WTC11 (cell line): ENCODE results near the gene ARFIP1.

Experiments used
- CREB1 ChIP-seq: sonication (generic); formaldehyde crosslinking; IDR thresholded peaks from 2 replicates; pipeline ENCODE4 v1.8.0; 2023; ENCODE audit warnings: mild to moderate bottlenecking, missing genetic modification reagents
- CREM ChIP-seq: sonication (generic); formaldehyde crosslinking; IDR thresholded peaks from 2 replicates; pipeline ENCODE4 v1.8.1; 2022; ENCODE audit warnings: mild to moderate bottlenecking, missing genetic modification reagents, moderate library complexity
- FOXK1 ChIP-seq: sonication (generic); formaldehyde crosslinking; IDR thresholded peaks from 2 replicates; pipeline ENCODE4 v1.8.0; 2022; ENCODE audit warnings: mild to moderate bottlenecking, moderate library complexity, missing genetic modification reagents
- NFYB ChIP-seq: sonication (generic); formaldehyde crosslinking; conservative IDR thresholded peaks from 2 replicates; pipeline ENCODE4 v1.8.0; 2022; ENCODE audit warnings: low read depth, missing genetic modification reagents
- ZNF219 ChIP-seq: sonication (generic); formaldehyde crosslinking; IDR thresholded peaks from 2 replicates; pipeline ENCODE4 v1.8.0; 2023; ENCODE audit warnings: missing genetic modification reagents, mild to moderate bottlenecking, borderline replicate concordance
- TF ChIP-seq, protein P1 (sequence below): sonication (generic); formaldehyde crosslinking; IDR thresholded peaks from 2 replicates; pipeline ENCODE4 v1.8.1; 2023; ENCODE audit warnings: mild to moderate bottlenecking, missing genetic modification reagents
- TF ChIP-seq, protein P2 (sequence below): fragments of 200-600 bp; IDR thresholded peaks from 2 replicates; pipeline ENCODE4 v1.8.0; 2022; ENCODE audit warnings: antibody characterized with exemption
- TF ChIP-seq, protein P3 (sequence below): sonication (generic); formaldehyde crosslinking; IDR thresholded peaks from 2 replicates; pipeline ENCODE4 v1.8.0; 2022; ENCODE audit warnings: mild to moderate bottlenecking, missing genetic modification reagents
- TF ChIP-seq, protein P4 (sequence below): fragments of 250-450 bp; sonication (Bioruptor Pico); IDR thresholded peaks from 2 replicates; pipeline ENCODE4 v2.1.2; 2022; ENCODE audit warnings: mild to moderate bottlenecking, moderate library complexity
- TF ChIP-seq, protein P5 (sequence below): sonication (generic); formaldehyde crosslinking; IDR thresholded peaks from 2 replicates; pipeline ENCODE4 v1.8.1; 2022; ENCODE audit warnings: mild to moderate bottlenecking, missing genetic modification reagents, moderate library complexity, borderline replicate concordance
- TF ChIP-seq, protein P6 (sequence below): sonication (generic); formaldehyde crosslinking; conservative IDR thresholded peaks from 2 replicates; pipeline ENCODE4 v1.8.1; 2022; ENCODE audit warnings: mild to moderate bottlenecking, missing genetic modification reagents
- TF ChIP-seq, protein P7 (sequence below): sonication (generic); formaldehyde crosslinking; IDR thresholded peaks from 2 replicates; pipeline ENCODE4 v1.8.1; 2022; ENCODE audit warnings: low read depth, mild to moderate bottlenecking, moderate library complexity, missing genetic modification reagents, borderline replicate concordance
- TF ChIP-seq, protein P8 (sequence below): sonication (generic); formaldehyde crosslinking; IDR thresholded peaks from 2 replicates; pipeline ENCODE4 v1.8.1; 2023; ENCODE audit warnings: mild to moderate bottlenecking, missing genetic modification reagents, borderline replicate concordance

DNA sequence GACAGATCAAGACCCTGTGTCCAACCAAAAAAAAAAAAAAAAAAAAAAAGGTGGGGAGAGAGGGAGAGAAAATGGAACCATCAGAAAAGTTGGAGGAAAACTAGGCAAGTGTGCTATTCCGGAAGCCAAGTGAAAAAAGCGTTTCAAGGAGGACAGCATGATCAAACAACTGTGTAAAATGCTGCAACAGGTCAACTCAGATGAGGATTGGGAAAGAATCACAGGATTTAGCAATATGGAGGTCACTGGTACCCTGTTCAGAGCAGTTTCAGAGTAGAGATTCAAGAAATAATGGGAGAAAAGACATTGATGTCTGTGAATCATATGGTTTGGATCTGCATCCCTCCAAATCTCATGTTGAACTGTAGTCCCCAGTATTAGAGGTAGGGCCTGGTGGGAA is 47.8 kb upstream of the ARFIP1 start:
- TF ChIP-seq, protein P1, sequence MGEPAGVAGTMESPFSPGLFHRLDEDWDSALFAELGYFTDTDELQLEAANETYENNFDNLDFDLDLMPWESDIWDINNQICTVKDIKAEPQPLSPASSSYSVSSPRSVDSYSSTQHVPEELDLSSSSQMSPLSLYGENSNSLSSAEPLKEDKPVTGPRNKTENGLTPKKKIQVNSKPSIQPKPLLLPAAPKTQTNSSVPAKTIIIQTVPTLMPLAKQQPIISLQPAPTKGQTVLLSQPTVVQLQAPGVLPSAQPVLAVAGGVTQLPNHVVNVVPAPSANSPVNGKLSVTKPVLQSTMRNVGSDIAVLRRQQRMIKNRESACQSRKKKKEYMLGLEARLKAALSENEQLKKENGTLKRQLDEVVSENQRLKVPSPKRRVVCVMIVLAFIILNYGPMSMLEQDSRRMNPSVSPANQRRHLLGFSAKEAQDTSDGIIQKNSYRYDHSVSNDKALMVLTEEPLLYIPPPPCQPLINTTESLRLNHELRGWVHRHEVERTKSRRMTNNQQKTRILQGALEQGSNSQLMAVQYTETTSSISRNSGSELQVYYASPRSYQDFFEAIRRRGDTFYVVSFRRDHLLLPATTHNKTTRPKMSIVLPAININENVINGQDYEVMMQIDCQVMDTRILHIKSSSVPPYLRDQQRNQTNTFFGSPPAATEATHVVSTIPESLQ (CRISPR knock-in tag) = no peak
- TF ChIP-seq NFYB (no peak), ZNF219 (CRISPR knock-in tag) (no peak), CREB1 (CRISPR knock-in tag) (no peak), FOXK1 (CRISPR knock-in tag) (no peak), CREM (CRISPR knock-in tag) (no peak)
- TF ChIP-seq, protein P2, sequence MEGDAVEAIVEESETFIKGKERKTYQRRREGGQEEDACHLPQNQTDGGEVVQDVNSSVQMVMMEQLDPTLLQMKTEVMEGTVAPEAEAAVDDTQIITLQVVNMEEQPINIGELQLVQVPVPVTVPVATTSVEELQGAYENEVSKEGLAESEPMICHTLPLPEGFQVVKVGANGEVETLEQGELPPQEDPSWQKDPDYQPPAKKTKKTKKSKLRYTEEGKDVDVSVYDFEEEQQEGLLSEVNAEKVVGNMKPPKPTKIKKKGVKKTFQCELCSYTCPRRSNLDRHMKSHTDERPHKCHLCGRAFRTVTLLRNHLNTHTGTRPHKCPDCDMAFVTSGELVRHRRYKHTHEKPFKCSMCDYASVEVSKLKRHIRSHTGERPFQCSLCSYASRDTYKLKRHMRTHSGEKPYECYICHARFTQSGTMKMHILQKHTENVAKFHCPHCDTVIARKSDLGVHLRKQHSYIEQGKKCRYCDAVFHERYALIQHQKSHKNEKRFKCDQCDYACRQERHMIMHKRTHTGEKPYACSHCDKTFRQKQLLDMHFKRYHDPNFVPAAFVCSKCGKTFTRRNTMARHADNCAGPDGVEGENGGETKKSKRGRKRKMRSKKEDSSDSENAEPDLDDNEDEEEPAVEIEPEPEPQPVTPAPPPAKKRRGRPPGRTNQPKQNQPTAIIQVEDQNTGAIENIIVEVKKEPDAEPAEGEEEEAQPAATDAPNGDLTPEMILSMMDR = no peak
- TF ChIP-seq, protein P3, sequence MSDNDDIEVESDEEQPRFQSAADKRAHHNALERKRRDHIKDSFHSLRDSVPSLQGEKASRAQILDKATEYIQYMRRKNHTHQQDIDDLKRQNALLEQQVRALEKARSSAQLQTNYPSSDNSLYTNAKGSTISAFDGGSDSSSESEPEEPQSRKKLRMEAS (CRISPR knock-in tag) = no peak
- TF ChIP-seq, protein P4, sequence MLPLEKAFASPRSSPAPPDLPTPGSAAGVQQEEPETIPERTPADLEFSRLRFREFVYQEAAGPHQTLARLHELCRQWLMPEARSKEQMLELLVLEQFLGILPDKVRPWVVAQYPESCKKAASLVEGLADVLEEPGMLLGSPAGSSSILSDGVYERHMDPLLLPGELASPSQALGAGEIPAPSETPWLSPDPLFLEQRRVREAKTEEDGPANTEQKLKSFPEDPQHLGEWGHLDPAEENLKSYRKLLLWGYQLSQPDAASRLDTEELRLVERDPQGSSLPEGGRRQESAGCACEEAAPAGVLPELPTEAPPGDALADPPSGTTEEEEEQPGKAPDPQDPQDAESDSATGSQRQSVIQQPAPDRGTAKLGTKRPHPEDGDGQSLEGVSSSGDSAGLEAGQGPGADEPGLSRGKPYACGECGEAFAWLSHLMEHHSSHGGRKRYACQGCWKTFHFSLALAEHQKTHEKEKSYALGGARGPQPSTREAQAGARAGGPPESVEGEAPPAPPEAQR (CRISPR knock-in tag) = no peak
- TF ChIP-seq, protein P5, sequence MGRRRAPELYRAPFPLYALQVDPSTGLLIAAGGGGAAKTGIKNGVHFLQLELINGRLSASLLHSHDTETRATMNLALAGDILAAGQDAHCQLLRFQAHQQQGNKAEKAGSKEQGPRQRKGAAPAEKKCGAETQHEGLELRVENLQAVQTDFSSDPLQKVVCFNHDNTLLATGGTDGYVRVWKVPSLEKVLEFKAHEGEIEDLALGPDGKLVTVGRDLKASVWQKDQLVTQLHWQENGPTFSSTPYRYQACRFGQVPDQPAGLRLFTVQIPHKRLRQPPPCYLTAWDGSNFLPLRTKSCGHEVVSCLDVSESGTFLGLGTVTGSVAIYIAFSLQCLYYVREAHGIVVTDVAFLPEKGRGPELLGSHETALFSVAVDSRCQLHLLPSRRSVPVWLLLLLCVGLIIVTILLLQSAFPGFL = no peak
- TF ChIP-seq, protein P6, sequence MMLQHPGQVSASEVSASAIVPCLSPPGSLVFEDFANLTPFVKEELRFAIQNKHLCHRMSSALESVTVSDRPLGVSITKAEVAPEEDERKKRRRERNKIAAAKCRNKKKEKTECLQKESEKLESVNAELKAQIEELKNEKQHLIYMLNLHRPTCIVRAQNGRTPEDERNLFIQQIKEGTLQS (CRISPR knock-in tag) = no peak
- TF ChIP-seq, protein P7, sequence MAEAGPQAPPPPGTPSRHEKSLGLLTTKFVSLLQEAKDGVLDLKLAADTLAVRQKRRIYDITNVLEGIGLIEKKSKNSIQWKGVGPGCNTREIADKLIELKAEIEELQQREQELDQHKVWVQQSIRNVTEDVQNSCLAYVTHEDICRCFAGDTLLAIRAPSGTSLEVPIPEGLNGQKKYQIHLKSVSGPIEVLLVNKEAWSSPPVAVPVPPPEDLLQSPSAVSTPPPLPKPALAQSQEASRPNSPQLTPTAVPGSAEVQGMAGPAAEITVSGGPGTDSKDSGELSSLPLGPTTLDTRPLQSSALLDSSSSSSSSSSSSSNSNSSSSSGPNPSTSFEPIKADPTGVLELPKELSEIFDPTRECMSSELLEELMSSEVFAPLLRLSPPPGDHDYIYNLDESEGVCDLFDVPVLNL (CRISPR knock-in tag) = no peak
- TF ChIP-seq, protein P8, sequence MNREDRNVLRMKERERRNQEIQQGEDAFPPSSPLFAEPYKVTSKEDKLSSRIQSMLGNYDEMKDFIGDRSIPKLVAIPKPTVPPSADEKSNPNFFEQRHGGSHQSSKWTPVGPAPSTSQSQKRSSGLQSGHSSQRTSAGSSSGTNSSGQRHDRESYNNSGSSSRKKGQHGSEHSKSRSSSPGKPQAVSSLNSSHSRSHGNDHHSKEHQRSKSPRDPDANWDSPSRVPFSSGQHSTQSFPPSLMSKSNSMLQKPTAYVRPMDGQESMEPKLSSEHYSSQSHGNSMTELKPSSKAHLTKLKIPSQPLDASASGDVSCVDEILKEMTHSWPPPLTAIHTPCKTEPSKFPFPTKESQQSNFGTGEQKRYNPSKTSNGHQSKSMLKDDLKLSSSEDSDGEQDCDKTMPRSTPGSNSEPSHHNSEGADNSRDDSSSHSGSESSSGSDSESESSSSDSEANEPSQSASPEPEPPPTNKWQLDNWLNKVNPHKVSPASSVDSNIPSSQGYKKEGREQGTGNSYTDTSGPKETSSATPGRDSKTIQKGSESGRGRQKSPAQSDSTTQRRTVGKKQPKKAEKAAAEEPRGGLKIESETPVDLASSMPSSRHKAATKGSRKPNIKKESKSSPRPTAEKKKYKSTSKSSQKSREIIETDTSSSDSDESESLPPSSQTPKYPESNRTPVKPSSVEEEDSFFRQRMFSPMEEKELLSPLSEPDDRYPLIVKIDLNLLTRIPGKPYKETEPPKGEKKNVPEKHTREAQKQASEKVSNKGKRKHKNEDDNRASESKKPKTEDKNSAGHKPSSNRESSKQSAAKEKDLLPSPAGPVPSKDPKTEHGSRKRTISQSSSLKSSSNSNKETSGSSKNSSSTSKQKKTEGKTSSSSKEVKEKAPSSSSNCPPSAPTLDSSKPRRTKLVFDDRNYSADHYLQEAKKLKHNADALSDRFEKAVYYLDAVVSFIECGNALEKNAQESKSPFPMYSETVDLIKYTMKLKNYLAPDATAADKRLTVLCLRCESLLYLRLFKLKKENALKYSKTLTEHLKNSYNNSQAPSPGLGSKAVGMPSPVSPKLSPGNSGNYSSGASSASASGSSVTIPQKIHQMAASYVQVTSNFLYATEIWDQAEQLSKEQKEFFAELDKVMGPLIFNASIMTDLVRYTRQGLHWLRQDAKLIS (CRISPR knock-in tag) = no peak
